Mononuclear cell (primary cell): ENCODE data around the gene RNASE8. TPM values are rescaled to one million over a fixed set of nuclear protein-coding genes. Genes with fewer than 3 reads are reported as not detected.
"Not testable (repeated sequence)": the region's sequence is repeated elsewhere in the genome, so short reads cannot be mapped to it uniquely, and the experiment has no call there.

Experiments
- H3K27me3 ChIP-seq: 2 replicates; pipeline ENCODE4 v1.6.0; 2011; ENCODE audit warnings: low read length, control low read depth; ENCODE audit not compliant: insufficient read depth
- H3K4me1 ChIP-seq: 2 replicates; pipeline ENCODE4 v1.5.1; 2011; ENCODE audit warnings: mild to moderate bottlenecking, low read length, control low read depth; ENCODE audit not compliant: insufficient read depth
- H3K4me3 ChIP-seq: 2 replicates; pipeline ENCODE4 v1.5.1; 2011; ENCODE audit warnings: mild to moderate bottlenecking, low read length, moderate library complexity
- H3K9me3 ChIP-seq: 2 replicates; pipeline ENCODE4 v1.5.1; 2011; ENCODE audit warnings: low read depth, mild to moderate bottlenecking, control low read depth, low read length
- total RNA-seq: library from RNA; depleted of rRNA; stranded (reverse); fragments of >200 nt; gene quantifications from one replicate; pipeline ENCODE4 v1.2.3, GENCODE V29; 2012

RNASE8 gene
- not detected for total RNA-seq

DNA sequence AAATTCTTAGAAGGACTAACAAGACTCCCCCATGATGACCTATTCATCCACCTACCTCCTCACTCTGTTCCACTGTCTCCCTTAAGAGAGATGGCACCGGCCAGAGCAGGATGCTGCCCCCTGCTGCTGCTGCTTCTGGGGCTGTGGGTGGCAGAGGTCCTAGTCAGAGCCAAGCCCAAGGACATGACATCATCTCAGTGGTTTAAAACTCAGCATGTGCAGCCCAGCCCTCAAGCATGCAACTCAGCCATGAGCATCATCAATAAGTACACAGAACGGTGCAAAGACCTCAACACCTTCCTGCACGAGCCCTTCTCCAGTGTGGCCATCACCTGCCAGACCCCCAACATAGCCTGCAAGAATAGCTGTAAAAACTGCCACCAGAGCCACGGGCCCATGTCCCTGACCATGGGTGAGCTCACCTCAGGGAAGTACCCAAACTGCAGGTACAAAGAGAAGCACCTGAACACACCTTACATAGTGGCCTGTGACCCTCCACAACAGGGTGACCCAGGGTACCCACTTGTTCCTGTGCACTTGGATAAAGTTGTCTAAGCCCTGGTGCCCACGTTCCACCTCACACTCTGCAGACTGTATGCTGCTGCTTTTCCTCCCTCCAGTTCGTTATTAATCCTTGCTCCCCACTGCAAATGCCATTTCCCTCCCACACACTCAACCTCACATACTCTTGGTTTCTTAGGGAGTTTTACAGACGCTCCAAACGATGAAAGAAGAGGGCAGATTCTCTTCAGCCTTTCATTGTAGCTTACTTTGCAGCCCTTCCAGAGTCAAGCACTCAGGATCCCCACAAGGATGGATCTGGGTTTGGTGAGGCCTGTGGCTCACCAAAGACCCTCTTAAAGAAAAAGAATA, at the start of gene RNASE8:
Gene RNASE8 (plus strand): TSS at position 20 of the 873 bp plus-strand sequence. CDS start 71 bp downstream, at position 91.
- Histone ChIP-seq H3K4me1 (no peaks in the 10 kb centered on the region), H3K27me3 (peaks cover 3% of the 10 kb centered on the region), H3K4me3 (no peak within 1 kb of the TSS), H3K9me3 (no peaks in the 10 kb centered on the region)

- not testable (repeated sequence) for H3K27me3 ChIP-seq, H3K4me1 ChIP-seq, H3K4me3 ChIP-seq, H3K9me3 ChIP-seq
Measured at GRCh38 chr14:21009721-21010120, 47.9 kb upstream of the RNASE8 start.

DNA sequence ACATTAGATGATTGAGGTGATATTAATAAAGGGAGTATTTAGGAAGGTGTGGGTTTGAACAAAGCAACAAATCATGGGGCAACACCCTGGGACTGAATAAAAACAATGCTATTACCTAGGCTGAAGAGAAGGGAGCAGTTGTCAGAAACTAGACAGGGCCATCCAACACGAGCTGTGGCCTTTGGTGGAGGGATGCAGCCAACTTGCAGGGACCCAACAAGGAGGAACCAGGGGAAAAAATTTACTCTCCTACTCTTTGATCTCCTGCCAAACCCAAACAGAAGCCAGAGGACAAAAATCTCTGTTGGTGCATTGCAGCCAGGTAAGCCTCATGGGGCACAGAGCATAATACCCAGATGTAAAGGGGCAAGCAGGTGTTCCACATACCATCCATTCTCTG, 46.5 kb upstream of the RNASE8 start:
- Histone ChIP-seq H3K27me3 (peaks cover 10% of the 10 kb centered on the region), H3K4me3 (no peak overlapping the region), H3K4me1 (peaks cover 14% of the 10 kb centered on the region), H3K9me3 (no peaks in the 10 kb centered on the region)

DNA sequence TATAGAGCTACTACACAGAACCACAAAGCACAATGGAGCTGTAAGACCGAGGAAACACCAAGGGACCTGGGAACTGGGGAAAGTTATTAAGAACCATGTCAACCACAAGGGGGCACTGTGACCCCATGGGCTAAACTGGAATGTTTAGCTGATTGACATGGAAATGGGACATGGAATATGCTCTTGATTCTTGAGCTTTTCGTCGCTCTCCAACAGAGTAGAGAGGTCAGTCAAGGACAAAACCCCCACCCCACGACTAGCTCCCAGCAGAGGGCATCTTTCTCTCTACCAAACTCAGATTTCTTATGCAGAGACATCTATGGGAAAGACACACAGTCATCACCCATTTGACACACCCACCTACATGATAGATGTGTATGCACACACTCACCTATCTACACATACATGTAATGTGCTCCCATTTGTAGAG, 42.8 kb upstream of the RNASE8 start:
- no peaks in the 10 kb centered on the region for H3K9me3 ChIP-seq
- no peak overlapping the region for H3K4me3 ChIP-seq
- peaks cover 10% of the 10 kb centered on the region for H3K27me3 ChIP-seq
- peaks cover 25% of the 10 kb centered on the region for H3K4me1 ChIP-seq

DNA sequence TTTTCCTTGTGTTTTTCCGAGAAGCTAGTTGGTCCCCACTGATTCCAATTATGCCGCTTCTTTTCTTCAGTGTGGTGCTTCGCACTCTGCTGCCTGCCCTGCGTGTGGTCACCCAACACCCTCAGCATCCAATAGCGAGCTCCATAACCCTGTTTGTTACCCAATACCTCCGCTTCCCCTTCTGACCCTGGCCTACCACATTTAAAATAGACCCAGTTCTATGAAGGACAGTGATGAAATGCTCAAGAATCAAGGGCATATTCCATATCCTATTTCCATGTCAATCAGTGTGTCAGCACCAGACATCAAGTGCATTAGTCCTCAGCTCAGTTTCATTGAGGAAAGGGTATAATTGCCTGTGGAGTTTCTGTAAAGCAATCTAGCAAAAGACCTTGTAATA, 42.3 kb upstream of the RNASE8 start:
- H3K4me3 ChIP-seq: no peak overlapping the region
- no peaks in the 10 kb centered on the region for H3K9me3 ChIP-seq
- H3K4me1 ChIP-seq: peaks cover 25% of the 10 kb centered on the region
- H3K27me3 ChIP-seq: peaks cover 10% of the 10 kb centered on the region

GRCh38 chr14:21016413-21017190, 41.0 kb upstream of the RNASE8 start:
- Histone ChIP-seq H3K4me3 (no peak overlapping the region), H3K4me1 (peaks cover 25% of the 10 kb centered on the region), H3K9me3 (no peaks in the 10 kb centered on the region), H3K27me3 (peaks cover 10% of the 10 kb centered on the region)

DNA sequence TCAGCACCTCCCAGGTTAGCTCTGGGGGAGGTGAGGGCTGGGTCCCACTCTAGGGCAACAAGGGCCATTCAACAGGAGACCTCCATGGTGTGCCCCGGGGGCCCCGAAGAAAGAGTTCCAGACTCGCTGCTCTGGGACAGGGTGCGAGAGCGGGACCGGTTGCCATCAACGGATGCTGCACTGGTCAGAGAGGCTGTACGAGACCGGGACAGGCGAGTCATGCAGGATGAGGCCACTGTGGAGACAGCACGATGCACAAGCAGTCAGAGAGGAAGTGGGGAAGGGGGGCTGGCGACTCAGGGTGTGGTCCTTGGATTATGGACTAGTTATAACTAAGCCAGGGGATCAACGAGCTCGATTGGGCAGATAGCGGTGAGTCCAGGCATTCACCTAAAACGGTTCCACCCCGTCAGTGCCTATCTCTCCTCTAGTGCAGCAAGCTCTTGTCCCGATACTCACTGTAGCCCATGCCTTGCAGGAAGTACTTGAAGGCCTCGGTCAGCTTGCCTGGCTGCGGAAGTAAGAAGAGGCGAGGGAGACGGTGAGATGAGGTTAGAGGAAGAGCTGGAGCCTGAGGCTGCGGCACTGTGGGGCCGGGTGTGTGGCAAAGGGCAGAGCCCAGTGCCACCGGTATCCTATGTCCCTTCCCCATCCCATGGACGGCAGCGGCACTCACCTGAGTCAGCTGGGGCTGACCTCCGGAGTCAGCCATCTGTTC, 39.9 kb upstream of the RNASE8 start:
- Histone ChIP-seq H3K27me3 (peaks cover 5% of the 10 kb centered on the region), H3K4me1 (peaks cover 25% of the 10 kb centered on the region), H3K9me3 (no peaks in the 10 kb centered on the region), H3K4me3 (no peak overlapping the region)

GRCh38 chr14:21018286-21018685, 39.3 kb upstream of the RNASE8 start:
- peaks cover 29% of the 10 kb centered on the region for H3K4me1 ChIP-seq
- peaks cover under 1% of the 10 kb centered on the region for H3K27me3 ChIP-seq
- no peaks in the 10 kb centered on the region for H3K9me3 ChIP-seq
- H3K4me3 ChIP-seq: no peak overlapping the region

GRCh38 chr14:21018781-21019180, 38.8 kb upstream of the RNASE8 start:
- H3K27me3 ChIP-seq: peaks cover 2% of the 10 kb centered on the region
- H3K4me3 ChIP-seq: no peak overlapping the region
- peaks cover 34% of the 10 kb centered on the region for H3K4me1 ChIP-seq
- no peaks in the 10 kb centered on the region for H3K9me3 ChIP-seq

DNA sequence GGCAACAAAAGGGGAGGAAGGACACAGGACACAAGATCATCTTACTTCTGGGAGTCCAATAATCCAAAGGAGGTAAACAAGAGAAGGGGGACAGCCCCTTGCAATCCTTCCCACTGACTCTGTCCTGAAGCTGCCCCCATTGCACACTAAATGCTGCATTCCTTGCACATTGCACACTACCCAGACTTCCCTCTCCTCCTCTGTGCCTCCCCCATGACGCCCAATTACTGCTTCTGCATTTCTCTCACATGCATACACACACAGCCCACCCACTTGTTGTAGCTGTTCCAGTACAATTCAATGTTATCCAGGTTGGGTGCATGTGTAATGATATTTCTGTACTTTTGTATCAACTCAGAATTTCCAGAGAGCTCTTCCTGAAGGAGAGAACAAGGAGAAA, 38.3 kb upstream of the RNASE8 start:
- Histone ChIP-seq H3K4me1 (peaks cover 40% of the 10 kb centered on the region), H3K27me3 (peaks cover 7% of the 10 kb centered on the region), H3K4me3 (no peak overlapping the region), H3K9me3 (no peaks in the 10 kb centered on the region)

DNA sequence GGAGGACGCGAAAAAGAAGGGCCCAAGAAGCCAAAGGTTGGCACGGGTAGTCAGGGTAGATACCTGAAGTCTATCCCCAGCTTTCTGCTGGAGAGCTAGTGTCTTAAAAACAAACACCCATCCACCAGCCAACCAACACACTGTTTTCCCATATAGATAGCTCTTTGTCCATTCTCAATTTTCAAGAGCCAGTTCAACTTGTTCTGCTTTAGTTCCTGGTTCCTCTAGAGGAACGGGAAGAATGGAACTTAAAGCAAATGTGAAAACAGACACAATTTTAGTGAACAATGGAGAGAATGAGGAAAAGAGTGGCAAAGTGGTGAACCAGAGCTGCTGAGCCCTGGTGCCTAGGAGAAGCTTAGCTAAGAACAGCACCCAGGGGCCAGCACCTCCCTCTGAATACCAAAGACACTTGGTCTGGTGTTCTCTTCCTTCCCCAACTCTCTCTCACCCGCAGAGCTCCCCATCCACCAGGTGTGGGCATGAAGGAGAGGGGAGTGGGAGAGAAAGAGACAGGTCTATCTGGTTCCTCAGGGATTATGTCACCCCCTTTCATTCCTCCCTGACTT, 36.6 kb upstream of the RNASE8 start:
- no peak overlapping the region for H3K4me3 ChIP-seq
- H3K27me3 ChIP-seq: peaks cover 11% of the 10 kb centered on the region
- H3K4me1 ChIP-seq: peaks cover 33% of the 10 kb centered on the region
- no peaks in the 10 kb centered on the region for H3K9me3 ChIP-seq

- peaks cover 11% of the 10 kb centered on the region for H3K27me3 ChIP-seq
- H3K4me3 ChIP-seq: no peak overlapping the region
- peaks cover 21% of the 10 kb centered on the region for H3K4me1 ChIP-seq
- H3K9me3 ChIP-seq: no peaks in the 10 kb centered on the region
Measured at GRCh38 chr14:21022686-21023085, 34.9 kb upstream of the RNASE8 start.

GRCh38 chr14:21023174-21023573, 34.4 kb upstream of the RNASE8 start:
- Histone ChIP-seq H3K4me1 (peaks cover 21% of the 10 kb centered on the region), H3K27me3 (peaks cover 11% of the 10 kb centered on the region), H3K9me3 (no peaks in the 10 kb centered on the region), H3K4me3 (no peak overlapping the region)

DNA sequence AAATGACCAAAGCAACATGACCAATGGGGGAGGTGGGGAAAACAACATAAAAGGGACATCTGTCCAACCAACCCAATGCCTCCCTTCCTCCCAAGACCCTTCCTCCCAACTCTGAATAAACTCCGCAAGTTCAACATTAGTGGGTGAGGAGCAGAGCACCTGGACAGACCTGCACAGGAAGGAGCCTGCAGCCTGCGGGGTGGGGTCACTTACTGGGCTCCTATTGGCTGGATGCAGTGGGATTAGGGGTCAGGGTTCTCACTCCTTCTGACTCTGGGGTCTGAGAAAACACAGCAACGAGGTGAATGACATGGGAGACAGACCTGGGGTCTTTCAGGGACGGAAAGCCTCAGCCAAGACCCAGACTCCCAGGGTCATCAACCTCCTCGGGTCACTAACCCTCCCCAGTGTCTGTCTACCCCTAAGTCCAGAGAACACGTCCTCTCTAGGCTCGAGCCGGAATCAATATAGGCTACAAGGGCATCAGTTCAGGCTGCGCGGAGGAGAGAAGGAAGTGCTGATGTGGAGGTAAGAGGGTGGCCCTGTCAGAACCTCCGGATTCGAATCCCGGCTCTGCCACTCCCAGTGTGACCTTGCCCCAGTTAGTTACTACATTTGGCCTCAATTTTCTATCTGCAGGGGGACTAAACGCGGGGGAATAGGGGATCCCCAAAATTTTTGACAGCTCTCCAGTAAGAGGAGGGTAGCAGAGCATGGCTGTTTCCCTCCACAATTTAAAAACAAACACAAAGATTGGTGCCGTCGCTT, 33.6 kb upstream of the RNASE8 start:
- no peaks in the 10 kb centered on the region for H3K9me3 ChIP-seq
- H3K27me3 ChIP-seq: peaks cover 11% of the 10 kb centered on the region
- peak overlapping the region; percentile 47 for H3K4me3 ChIP-seq
- peaks cover 21% of the 10 kb centered on the region for H3K4me1 ChIP-seq
